GM11168 (cell line): ENCODE data around the gene TOX4.

Source experiments
- in situ Hi-C: fragments of 300-500 bp; cut with MboI; formaldehyde crosslinking; loops from one replicate; pipeline ENCODE4 v1.12.0; 2022; ENCODE audit warnings: low sequenced_read_pairs; ENCODE audit not compliant: unreplicated experiment

The TOX4 gene

DNA sequence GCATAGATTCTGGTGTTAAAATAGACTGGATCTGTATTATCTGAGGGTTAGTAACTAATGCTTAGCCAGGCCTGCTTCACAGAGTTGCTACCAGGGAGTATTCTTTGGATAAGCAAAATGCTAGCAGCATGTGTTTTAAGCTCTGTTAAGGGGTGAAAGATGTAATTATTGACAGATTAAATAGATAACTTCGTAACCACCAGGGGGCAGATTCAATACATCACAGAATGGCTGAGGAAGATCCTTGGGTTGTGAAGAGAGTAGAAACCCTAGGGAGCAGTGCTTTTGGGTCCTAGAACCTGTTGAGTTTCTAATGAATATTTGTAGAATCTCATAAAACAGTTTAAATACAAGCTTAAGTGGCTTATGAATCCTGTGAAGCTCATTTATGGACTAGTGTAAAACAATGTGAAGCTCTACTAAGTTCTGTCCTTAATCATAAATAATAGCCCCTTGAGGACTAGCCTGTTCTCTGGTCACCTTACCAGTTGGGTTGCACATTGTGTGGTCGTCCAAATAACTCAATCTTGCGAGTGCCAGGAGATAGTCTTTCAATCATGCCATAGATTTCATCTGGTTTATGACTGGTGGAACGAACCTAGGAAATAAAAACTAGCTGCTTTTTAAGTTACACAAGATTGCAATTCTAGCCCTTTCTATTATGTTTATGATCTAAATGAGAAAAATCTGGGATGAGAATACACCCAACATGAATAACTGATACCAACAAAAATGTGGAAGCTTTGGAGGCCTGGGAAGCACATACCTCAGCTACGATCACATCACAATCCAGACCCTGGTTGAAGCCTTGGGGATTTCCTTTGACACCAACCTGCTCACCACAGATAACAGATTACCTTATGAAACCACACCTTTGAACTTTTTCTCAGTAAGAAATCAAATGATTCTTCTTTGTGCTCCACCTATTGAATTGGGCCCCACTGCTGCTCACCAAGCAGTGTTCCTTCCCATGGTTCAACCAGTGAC, 21.8 kb downstream of the TOX4 start:
- in situ Hi-C loops = no loop called here

- in situ Hi-C loops = loop anchor here (5.0 kb wide), 1 partner anchor 56 kb away; no protein-coding TSS in a partner anchor
These were observed 24.6 kb downstream of the TOX4 start for GRCh38 chr14:21501568-21501967.

GRCh38 chr14:21503376-21503775, 26.4 kb downstream of the TOX4 start:
- in situ Hi-C loops = loop anchor here (5.0 kb wide), 1 partner anchor 54 kb away; no protein-coding TSS in a partner anchor

- in situ Hi-C loops = no loop called here
These were observed 28.1 kb downstream of the TOX4 start for GRCh38 chr14:21505012-21505553.

DNA sequence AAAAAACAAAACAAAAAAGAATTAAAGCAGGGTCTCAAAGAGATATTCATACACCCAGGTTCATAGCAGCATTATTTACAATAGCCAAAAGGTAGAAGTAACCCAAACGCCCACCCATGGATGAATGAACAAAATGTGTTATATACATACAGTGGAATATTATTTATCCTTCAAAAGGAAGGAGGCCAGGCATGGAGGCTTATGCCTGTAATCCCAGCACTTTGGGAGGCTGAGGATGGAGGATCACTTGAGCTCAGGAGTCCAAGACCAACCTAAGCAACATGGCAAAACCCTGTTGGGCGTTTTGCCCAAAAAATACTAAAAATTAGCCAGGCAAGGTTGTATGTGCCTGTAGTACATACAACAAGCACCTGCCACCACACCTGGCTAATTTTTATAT, 29.6 kb downstream of the TOX4 start:
- in situ Hi-C loops = no loop called here

- in situ Hi-C loops = no loop called here
These were observed 32.6 kb downstream of the TOX4 start for GRCh38 chr14:21509432-21510143.

GRCh38 chr14:21510735-21511657, 34.0 kb downstream of the TOX4 start, which contains the start of gene METTL3:
TSS of gene METTL3 (minus strand) at chr14:21511340. CDS start at chr14:21511223, 117 bp downstream.
- in situ Hi-C loops = no loop called here

GRCh38 chr14:21514341-21514740, 37.3 kb downstream of the TOX4 start:
- in situ Hi-C loops = no loop called here

DNA sequence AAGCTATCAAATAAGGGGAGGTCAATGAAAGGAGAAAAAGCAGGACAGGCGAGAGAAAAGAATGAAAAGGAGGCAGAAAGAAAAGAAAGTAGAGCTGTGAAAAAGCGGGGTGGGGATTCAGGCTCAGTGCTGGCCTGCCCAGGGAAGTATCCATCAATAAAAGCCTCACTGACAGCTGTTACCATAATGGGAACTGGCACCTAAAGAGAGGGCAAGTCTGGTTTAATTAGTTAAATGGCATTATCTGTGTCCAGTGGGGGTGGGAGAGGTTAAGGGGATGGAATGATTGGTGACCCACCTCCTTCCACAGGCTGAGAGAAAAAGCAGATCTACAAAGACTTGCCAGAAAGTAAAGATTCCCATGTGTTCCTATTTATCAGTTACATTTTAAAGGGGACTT, 41.7 kb downstream of the TOX4 start:
- in situ Hi-C loops = no loop called here

DNA sequence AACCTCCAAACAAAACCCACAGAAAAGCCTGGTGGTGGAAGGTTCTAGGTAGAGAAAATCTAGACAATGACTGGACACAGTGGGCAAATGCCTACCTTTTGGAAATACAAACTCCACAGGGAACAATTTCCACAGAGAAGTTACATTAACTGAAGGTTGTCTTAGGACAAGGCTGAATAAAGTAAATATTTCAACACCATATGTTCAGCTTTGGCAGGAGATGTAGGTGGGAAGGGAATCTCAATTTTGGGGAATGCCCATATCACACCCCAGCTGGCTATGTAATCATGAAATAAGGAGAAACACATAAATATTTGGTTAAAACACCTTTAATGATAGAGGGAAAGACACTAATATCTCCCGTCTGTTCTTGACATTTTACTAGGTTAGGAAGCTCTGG, 43.8 kb downstream of the TOX4 start:
- in situ Hi-C loops = no loop called here

- in situ Hi-C loops = no loop called here
These were observed 44.5 kb downstream of the TOX4 start for GRCh38 chr14:21521501-21521900.

DNA sequence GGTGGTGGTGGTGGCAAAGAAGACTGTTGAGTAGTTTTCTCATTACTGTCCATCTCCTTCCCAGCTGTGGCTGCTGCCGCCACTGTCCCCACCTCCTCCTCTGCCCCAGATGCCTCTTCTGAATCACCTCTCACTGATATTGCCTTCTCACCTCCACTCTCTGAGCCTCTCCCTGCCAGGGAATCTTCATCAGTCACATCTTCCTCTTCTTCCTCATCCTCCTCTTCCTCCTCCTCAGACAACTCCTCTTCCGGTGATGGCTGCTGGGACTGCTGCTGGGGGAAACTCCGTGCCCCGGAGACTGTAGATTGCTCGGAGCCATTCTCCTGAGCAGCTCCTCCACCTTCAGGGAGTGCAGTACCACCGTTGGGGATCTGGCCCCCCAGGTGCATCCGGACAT, 46.2 kb downstream of the TOX4 start:
- in situ Hi-C loops = no loop called here

DNA sequence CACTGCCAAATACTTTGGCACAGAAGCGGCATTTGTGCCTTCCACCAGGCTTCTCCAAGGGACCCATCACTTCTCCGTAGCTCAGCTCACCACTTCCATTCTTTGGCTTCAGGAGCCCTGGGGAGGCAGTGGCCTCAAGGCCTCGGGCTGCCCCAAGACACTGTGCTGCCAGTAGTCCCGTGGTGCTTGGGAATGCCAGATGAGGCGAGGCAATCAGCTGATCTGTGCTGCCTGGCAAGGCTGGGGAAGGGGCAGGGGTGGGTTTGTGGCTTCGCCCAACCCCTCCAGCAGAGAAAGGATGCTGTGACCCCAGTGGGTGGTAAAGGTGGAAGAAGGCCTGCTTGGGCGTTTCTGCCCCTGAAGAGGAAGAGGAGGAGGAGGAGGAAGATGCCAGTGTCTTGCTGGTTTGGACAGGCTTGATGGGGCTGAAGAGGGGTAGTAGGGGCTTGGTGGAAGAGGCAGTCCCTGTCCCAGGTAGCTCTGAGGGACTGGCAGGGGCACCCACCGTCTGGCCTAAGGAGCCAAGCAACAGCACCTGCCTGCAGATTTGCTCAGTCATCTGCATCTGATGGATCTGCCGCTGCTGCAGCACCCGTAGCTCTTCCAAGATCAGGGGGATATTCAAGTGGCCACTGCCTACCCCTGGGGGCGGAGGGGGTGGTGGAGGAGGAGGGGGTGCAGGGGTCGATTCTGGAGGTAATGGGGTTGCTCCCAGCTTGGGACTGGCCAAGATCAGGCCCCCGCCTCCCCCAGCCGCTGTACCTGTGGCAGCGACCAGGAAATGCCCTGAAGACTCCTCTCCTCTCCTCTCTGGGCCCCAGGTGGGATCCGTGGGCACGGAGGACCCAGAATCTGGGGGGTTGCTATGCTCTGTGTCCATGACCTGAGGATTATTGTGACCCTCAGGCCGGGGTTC, 47.8 kb downstream of the TOX4 start:
- in situ Hi-C loops = no loop called here

GRCh38 chr14:21525571-21525961, 48.6 kb downstream of the TOX4 start:
- in situ Hi-C loops = no loop called here

GRCh38 chr14:21525962-21526671, 49.1 kb downstream of the TOX4 start, which contains the start of gene SALL2:
TSS of gene SALL2 (minus strand) at chr14:21526346. CDS start at chr14:21526127, 219 bp downstream.
- in situ Hi-C loops = no loop called here

GRCh38 chr14:21526672-21527317, 49.8 kb downstream of the TOX4 start:
- in situ Hi-C loops = no loop called here

GRCh38 chr14:21527318-21527679, 50.3 kb downstream of the TOX4 start:
- in situ Hi-C loops = no loop called here
